HuH-7 (cell line): ENCODE measurements around the gene DHRS3.
A peak's percentile ranks its signal among the peaks of the same experiment; 100 is the strongest.
"Not testable (repeated sequence)": the region's sequence is repeated elsewhere in the genome, so short reads cannot be mapped to it uniquely, and the experiment has no call there.

Source experiments
- DNase-seq: peaks from one replicate; pipeline ENCODE4 v3.0.0; 2011; ENCODE audit warnings: low spot score

DHRS3 gene

GRCh38 chr1:12617901-12618660, at the start of gene DHRS3:
Gene DHRS3 (minus strand): TSS chr1:12618210. CDS start chr1:12617348, 862 bp downstream.
- peak; percentile 79 for DNase-seq

- no peak for DNase-seq
Measured at GRCh38 chr1:12666141-12666735, 48.2 kb upstream of the DHRS3 start.

- no peak for DNase-seq
Measured at GRCh38 chr1:12665511-12665910, 47.5 kb upstream of the DHRS3 start.

- no peak for DNase-seq
Measured at GRCh38 chr1:12662556-12662955, 44.5 kb upstream of the DHRS3 start.

- DNase-seq, result no peak
Measured at GRCh38 chr1:12661606-12662219, 43.7 kb upstream of the DHRS3 start.

GRCh38 chr1:12658531-12659453, 40.8 kb upstream of the DHRS3 start:
- DNase-seq, result peak; percentile 88

- not testable (repeated sequence) for DNase-seq
Measured at GRCh38 chr1:12657885-12658512, 40.0 kb upstream of the DHRS3 start.

GRCh38 chr1:12657060-12657884, 39.3 kb upstream of the DHRS3 start:
- no peak for DNase-seq

GRCh38 chr1:12656575-12656974, 38.6 kb upstream of the DHRS3 start:
- DNase-seq, result no peak

- peak; percentile 36 for DNase-seq
Measured at GRCh38 chr1:12654657-12655056, 36.6 kb upstream of the DHRS3 start.

- DNase-seq, result no peak
Measured at GRCh38 chr1:12654004-12654567, 36.1 kb upstream of the DHRS3 start.

- no peak for DNase-seq
Measured at GRCh38 chr1:12649971-12650421, 32.0 kb upstream of the DHRS3 start.

- DNase-seq, result no peak
Measured at GRCh38 chr1:12648741-12649140, 30.7 kb upstream of the DHRS3 start.

GRCh38 chr1:12645401-12645800, 27.4 kb upstream of the DHRS3 start:
- DNase-seq, result not testable (repeated sequence)

- DNase-seq, result no peak
Measured at GRCh38 chr1:12644829-12645228, 26.8 kb upstream of the DHRS3 start.

GRCh38 chr1:12644237-12644636, 26.2 kb upstream of the DHRS3 start:
- no peak for DNase-seq

GRCh38 chr1:12643785-12644184, 25.8 kb upstream of the DHRS3 start, which contains the start of gene AADACL4:
Gene AADACL4 (plus strand): TSS chr1:12644085. CDS start chr1:12644547, 462 bp downstream.
- DNase-seq, result no peak

GRCh38 chr1:12643079-12643478, 25.1 kb upstream of the DHRS3 start:
- DNase-seq, result no peak

GRCh38 chr1:12640958-12641272, 22.9 kb upstream of the DHRS3 start:
- DNase-seq, result no peak

GRCh38 chr1:12640237-12640957, 22.4 kb upstream of the DHRS3 start:
- DNase-seq, result no peak
